ENCODE results near the gene CYGB.
"Not testable (repeated sequence)": the region's sequence is repeated elsewhere in the genome, so short reads cannot be mapped to it uniquely, and the experiment has no call there.

The CYGB gene

GRCh38 chr17:76572201-76572910 is 34.8 kb upstream of the CYGB start:
- Mint-ChIP-seq H3K27me3 (no peaks in the 10 kb centered on the region), H3K36me3 (ENCODE audit: low read depth) (peaks cover 7% of the 10 kb centered on the region), H3K4me3 (no peak overlapping the region), H3K9me3 (no peaks in the 10 kb centered on the region), H3K4me1 (ENCODE audit: low read depth) (peaks cover 9% of the 10 kb centered on the region), H3K27ac (peak overlapping the region; percentile 73)
- DNase-seq, result no peak

GRCh38 chr17:76570877-76571471 is 33.5 kb upstream of the CYGB start:
- peak overlapping the region; percentile 5 for H3K27ac Mint-ChIP-seq
- peaks cover 18% of the 10 kb centered on the region for H3K4me1 Mint-ChIP-seq (ENCODE audit: low read depth)
- H3K4me3 Mint-ChIP-seq, result no peak overlapping the region
- H3K27me3 Mint-ChIP-seq, result no peaks in the 10 kb centered on the region
- H3K9me3 Mint-ChIP-seq, result no peaks in the 10 kb centered on the region
- H3K36me3 Mint-ChIP-seq (ENCODE audit: low read depth), result peaks cover 21% of the 10 kb centered on the region
- no peak for DNase-seq

- no peak overlapping the region for H3K27ac Mint-ChIP-seq
- H3K4me3 Mint-ChIP-seq, result no peak overlapping the region
- H3K27me3 Mint-ChIP-seq, result no peaks in the 10 kb centered on the region
- peaks cover 23% of the 10 kb centered on the region for H3K4me1 Mint-ChIP-seq (ENCODE audit: low read depth)
- DNase-seq, result no peak
- no peaks in the 10 kb centered on the region for H3K9me3 Mint-ChIP-seq
- H3K36me3 Mint-ChIP-seq (ENCODE audit: low read depth), result peaks cover 26% of the 10 kb centered on the region
Measured at GRCh38 chr17:76570457-76570856, 32.9 kb upstream of the CYGB start.

GRCh38 chr17:76569607-76570279 is 32.2 kb upstream of the CYGB start:
- Mint-ChIP-seq H3K4me3 (no peak overlapping the region), H3K36me3 (ENCODE audit: low read depth) (peaks cover 33% of the 10 kb centered on the region), H3K27me3 (no peaks in the 10 kb centered on the region), H3K4me1 (ENCODE audit: low read depth) (peaks cover 30% of the 10 kb centered on the region), H3K27ac (peak overlapping the region; percentile 37), H3K9me3 (no peaks in the 10 kb centered on the region)
- DNase-seq, result no peak

- Mint-ChIP-seq H3K9me3 (no peaks in the 10 kb centered on the region), H3K4me1 (ENCODE audit: low read depth) (peaks cover 34% of the 10 kb centered on the region), H3K4me3 (no peak overlapping the region), H3K36me3 (ENCODE audit: low read depth) (peaks cover 41% of the 10 kb centered on the region), H3K27ac (peak overlapping the region; percentile 35), H3K27me3 (no peaks in the 10 kb centered on the region)
- no peak for DNase-seq
Measured at GRCh38 chr17:76568811-76569221, 31.3 kb upstream of the CYGB start.

GRCh38 chr17:76567634-76568432 is 30.3 kb upstream of the CYGB start:
- Mint-ChIP-seq H3K4me3 (no peak overlapping the region), H3K27ac (peak overlapping the region; percentile 67), H3K36me3 (ENCODE audit: low read depth) (peaks cover 50% of the 10 kb centered on the region), H3K27me3 (no peaks in the 10 kb centered on the region), H3K9me3 (no peaks in the 10 kb centered on the region), H3K4me1 (ENCODE audit: low read depth) (peaks cover 41% of the 10 kb centered on the region)
- no peak for DNase-seq

GRCh38 chr17:76566988-76567431 is 29.5 kb upstream of the CYGB start:
- Mint-ChIP-seq H3K9me3 (no peaks in the 10 kb centered on the region), H3K27ac (peak overlapping the region; percentile 61), H3K27me3 (no peaks in the 10 kb centered on the region), H3K4me1 (ENCODE audit: low read depth) (peaks cover 47% of the 10 kb centered on the region), H3K36me3 (ENCODE audit: low read depth) (peaks cover 57% of the 10 kb centered on the region), H3K4me3 (no peak overlapping the region)
- DNase-seq, result no peak

GRCh38 chr17:76566613-76566943 is 29.1 kb upstream of the CYGB start:
- Mint-ChIP-seq H3K9me3 (no peaks in the 10 kb centered on the region), H3K4me3 (no peak overlapping the region), H3K36me3 (ENCODE audit: low read depth) (peaks cover 61% of the 10 kb centered on the region), H3K4me1 (ENCODE audit: low read depth) (peaks cover 51% of the 10 kb centered on the region), H3K27me3 (no peaks in the 10 kb centered on the region), H3K27ac (peak overlapping the region; percentile 61)
- no peak for DNase-seq

GRCh38 chr17:76565728-76566612 is 28.5 kb upstream of the CYGB start:
- Mint-ChIP-seq H3K4me1 (ENCODE audit: low read depth) (peaks cover 57% of the 10 kb centered on the region), H3K27ac (peak overlapping the region; percentile 83), H3K9me3 (no peaks in the 10 kb centered on the region), H3K27me3 (no peaks in the 10 kb centered on the region), H3K4me3 (peak overlapping the region; percentile 3), H3K36me3 (ENCODE audit: low read depth) (peaks cover 67% of the 10 kb centered on the region)
- no peak for DNase-seq

GRCh38 chr17:76564991-76565727 is 27.6 kb upstream of the CYGB start:
- peak overlapping the region; percentile 83 for H3K27ac Mint-ChIP-seq
- not testable (repeated sequence) for H3K27me3 Mint-ChIP-seq, DNase-seq, H3K9me3 Mint-ChIP-seq
- peaks cover 75% of the 10 kb centered on the region for H3K36me3 Mint-ChIP-seq (ENCODE audit: low read depth)
- peaks cover 65% of the 10 kb centered on the region for H3K4me1 Mint-ChIP-seq (ENCODE audit: low read depth)
- H3K4me3 Mint-ChIP-seq, result peak overlapping the region; percentile 3

GRCh38 chr17:76563359-76563758 is 25.9 kb upstream of the CYGB start:
- Mint-ChIP-seq H3K27ac (peak overlapping the region; percentile 75), H3K36me3 (ENCODE audit: low read depth) (peaks cover 93% of the 10 kb centered on the region), H3K4me1 (ENCODE audit: low read depth) (peaks cover 76% of the 10 kb centered on the region)
- not testable (repeated sequence) for H3K27me3 Mint-ChIP-seq, H3K9me3 Mint-ChIP-seq, H3K4me3 Mint-ChIP-seq, DNase-seq

GRCh38 chr17:76562734-76563148 is 25.2 kb upstream of the CYGB start:
- Mint-ChIP-seq H3K9me3 (no peaks in the 10 kb centered on the region), H3K27ac (peak overlapping the region; percentile 75), H3K36me3 (ENCODE audit: low read depth) (peaks cover 96% of the 10 kb centered on the region), H3K27me3 (no peaks in the 10 kb centered on the region), H3K4me1 (ENCODE audit: low read depth) (peaks cover 71% of the 10 kb centered on the region), H3K4me3 (peak overlapping the region; percentile 99)
- DNase-seq, result no peak

- Mint-ChIP-seq H3K4me3 (peak overlapping the region; percentile 99), H3K36me3 (ENCODE audit: low read depth) (peaks cover 96% of the 10 kb centered on the region), H3K4me1 (ENCODE audit: low read depth) (peaks cover 72% of the 10 kb centered on the region), H3K9me3 (no peaks in the 10 kb centered on the region), H3K27ac (peak overlapping the region; percentile 88), H3K27me3 (no peaks in the 10 kb centered on the region)
- DNase-seq, result no peak
Measured at GRCh38 chr17:76561799-76562268, 24.3 kb upstream of the CYGB start.

All from activated T-cell treated with anti-CD3 and anti-CD28 coated beads, Interleukin-2, amount 50 U/mL, for 24 hours (primary cell).